H7 (cell line): ENCODE results near the gene PSMD6. TPM values are rescaled to one million over a fixed set of nuclear protein-coding genes. Genes with fewer than 3 reads are reported as not detected.

ENCODE experiments used
- DNase-seq: peaks from one replicate; pipeline ENCODE4 v3.0.0; 2012
- H3K27me3 ChIP-seq: 2 replicates; pipeline ENCODE4 v1.6.0; 2011; ENCODE audit warnings: mild to moderate bottlenecking, low read length; ENCODE audit not compliant: control insufficient read depth, insufficient read depth
- H3K36me3 ChIP-seq: replicated peaks from 2 replicates; pipeline ENCODE4 v1.5.1; 2011; ENCODE audit warnings: low read length; ENCODE audit not compliant: control insufficient read depth, insufficient read depth
- H3K4me3 ChIP-seq: 2 replicates; pipeline ENCODE4 v1.5.1; 2011; ENCODE audit warnings: low read depth, mild to moderate bottlenecking, control low read depth, low read length, moderate library complexity; ENCODE audit not compliant: insufficient read depth
- total RNA-seq: library from RNA; depleted of rRNA; stranded (reverse); fragments of >200 nt; shearing (Covaris generic); gene quantifications from 2 replicates; pipeline ENCODE4 v1.2.3, GENCODE V29; 2014

PSMD6 gene
- total RNA-seq, 1 experiment from 2014 or later = 169 TPM

DNA sequence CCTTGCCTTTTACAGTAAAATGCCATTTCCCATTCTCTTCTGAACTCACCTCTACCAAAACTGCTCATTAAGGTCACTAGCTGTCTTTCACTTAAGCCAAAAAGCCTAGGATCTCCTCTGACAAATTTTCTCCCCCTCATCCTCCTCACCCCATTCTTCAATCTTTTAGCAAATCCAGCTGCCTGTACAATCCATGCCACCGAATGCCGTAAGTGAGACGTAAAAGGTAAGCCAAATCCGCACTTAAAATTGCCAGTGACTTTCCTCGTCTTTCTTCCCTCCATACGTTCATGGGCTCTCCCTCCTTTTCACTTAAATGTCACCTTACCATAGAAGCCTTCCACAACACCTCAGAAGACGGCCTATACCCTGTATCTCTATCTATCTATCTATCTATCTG, 13.8 kb downstream of the PSMD6 start:
- Histone ChIP-seq H3K27me3 (no peaks in the 10 kb centered on the region), H3K4me3 (no peak overlapping the region)

DNA sequence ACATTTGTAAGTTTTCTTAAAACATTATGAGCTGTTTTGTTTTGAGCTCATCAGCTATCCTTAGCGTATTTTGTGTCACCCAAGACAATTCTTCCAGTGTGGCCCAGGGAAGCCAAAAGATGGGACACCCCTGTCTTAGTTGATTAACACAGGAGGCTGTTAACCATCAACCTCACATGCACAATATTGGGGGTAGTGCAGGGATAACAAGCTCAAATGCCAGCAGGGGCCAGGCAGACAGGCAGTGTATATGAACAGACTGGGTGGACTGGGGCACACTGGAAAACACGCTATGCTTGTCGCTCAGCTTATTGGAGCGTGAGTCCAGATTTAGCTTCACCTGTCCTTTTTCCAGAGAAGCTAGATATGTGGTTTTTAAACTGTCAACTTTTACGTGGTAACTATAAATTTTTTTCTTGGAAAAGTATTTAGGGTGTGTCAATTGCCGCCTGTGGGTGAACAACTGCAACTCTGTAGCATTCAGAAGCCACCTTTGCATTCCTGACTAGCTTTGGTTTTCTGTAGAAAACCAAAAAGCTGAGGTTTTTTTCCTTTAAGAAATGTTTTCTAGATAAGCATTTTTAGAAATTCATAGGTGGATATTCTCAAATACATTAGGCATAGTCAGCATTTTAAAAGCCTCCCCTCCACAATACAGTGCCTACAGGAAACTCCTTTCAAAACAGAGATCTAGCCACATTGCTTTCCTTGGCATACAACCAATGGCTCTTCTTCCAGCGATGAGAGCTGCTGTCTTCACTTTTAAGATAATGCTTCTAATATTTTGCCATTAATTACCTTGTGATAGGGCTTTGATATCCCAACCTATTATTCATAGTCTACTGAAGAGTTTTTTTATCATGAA, 14.6 kb downstream of the PSMD6 start:
- Histone ChIP-seq H3K4me3 (no peak overlapping the region), H3K36me3 (peaks cover 22% of the 10 kb centered on the region), H3K27me3 (no peaks in the 10 kb centered on the region)
- no peak for DNase-seq

More for the DNA sequence above, 13.8 kb downstream of the PSMD6 start:
- no peak for DNase-seq
- peaks cover 23% of the 10 kb centered on the region for H3K36me3 ChIP-seq

DNA sequence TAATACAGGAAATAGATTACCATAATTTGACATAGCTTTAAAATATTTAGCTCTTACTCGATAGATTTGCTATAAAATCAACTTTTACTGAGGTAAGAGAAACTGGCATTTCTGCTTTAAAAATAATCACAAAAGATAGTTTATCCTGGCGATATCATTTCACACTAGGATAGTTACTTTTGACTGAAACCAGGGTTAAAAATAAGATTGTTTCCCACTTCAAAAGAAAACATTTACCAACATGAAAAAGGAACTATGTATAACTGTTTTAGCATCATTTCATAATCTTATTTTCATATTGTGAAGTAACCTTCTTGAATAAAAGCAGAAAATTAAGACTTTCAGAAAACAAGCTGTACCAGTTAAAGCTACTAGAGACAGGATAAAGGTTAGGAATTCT, 15.3 kb downstream of the PSMD6 start:
- Histone ChIP-seq H3K4me3 (no peak overlapping the region), H3K36me3 (peaks cover 19% of the 10 kb centered on the region), H3K27me3 (no peaks in the 10 kb centered on the region)
- no peak for DNase-seq

DNA sequence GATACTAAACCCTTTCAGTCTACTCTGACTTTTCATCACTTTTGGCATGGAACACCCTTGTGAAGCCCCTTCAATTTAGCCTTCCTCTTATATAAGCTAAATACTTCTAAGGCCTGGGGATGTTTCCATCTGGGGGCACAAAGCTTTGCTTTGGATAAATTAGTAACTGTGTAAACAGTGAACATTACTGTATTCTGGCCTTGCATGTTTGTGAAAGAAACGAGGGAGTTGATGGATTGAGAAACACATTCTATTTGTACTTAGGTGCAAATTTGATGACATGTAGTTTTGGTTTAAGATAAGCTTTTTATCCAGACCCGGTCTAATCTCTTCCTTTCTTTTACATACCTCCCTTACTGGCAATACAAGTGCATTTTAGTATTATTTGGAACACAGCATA, 19.7 kb downstream of the PSMD6 start:
- H3K36me3 ChIP-seq = peaks cover 7% of the 10 kb centered on the region
- no peaks in the 10 kb centered on the region for H3K27me3 ChIP-seq
- no peak overlapping the region for H3K4me3 ChIP-seq
- no peak for DNase-seq

DNA sequence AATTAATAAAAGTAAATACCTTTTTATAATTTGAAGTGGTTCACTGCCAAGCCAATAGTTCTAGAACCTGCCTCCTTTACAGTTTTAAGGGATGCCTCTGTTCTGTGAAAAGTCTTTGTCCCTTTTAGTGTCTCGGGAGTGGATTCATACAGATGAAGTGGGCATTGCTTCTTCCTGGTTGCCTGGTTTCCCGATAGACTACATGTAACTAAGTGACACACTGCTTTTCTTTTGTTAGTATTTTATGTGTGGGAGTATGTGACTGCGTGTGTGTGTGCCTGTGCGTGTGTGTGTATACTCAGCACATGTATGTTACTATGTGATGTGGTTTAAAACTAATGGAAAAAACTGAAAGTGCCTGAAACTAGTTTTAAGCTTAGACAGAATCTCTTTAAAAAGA, 21.1 kb downstream of the PSMD6 start:
- H3K36me3 ChIP-seq = peaks cover 5% of the 10 kb centered on the region
- H3K4me3 ChIP-seq = no peak overlapping the region
- no peak for DNase-seq
- H3K27me3 ChIP-seq = no peaks in the 10 kb centered on the region

DNA sequence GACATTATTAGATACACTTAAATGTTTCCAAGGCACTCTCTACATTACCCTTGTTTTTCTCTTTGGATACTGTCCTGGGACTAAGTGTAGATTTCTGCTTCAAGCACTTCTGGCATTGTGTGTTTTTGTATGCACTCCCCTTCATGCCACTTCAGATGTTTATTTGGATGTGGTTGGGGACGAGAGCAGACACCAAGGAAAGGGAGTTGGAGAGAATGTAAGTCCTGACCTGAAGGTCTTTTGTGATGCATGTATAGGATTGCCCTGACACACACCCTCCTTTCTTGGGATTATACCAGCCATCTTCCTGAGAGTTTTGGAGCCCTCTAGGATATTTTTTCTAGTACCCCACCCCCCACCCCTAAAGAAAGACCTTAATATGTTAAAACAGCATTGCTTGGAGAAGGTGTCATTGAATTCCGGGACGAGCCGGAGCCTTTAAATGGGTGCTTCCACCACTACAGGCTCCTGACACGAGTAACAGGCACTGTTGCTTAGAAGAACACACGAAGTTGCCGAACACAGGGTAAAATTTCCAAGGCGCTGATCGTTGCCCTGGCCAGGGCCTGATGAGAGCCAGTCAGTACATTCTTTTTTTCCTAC, 22.7 kb downstream of the PSMD6 start:
- DNase-seq = no peak
- Histone ChIP-seq H3K36me3 (peaks cover 7% of the 10 kb centered on the region), H3K4me3 (no peak overlapping the region)

DNA sequence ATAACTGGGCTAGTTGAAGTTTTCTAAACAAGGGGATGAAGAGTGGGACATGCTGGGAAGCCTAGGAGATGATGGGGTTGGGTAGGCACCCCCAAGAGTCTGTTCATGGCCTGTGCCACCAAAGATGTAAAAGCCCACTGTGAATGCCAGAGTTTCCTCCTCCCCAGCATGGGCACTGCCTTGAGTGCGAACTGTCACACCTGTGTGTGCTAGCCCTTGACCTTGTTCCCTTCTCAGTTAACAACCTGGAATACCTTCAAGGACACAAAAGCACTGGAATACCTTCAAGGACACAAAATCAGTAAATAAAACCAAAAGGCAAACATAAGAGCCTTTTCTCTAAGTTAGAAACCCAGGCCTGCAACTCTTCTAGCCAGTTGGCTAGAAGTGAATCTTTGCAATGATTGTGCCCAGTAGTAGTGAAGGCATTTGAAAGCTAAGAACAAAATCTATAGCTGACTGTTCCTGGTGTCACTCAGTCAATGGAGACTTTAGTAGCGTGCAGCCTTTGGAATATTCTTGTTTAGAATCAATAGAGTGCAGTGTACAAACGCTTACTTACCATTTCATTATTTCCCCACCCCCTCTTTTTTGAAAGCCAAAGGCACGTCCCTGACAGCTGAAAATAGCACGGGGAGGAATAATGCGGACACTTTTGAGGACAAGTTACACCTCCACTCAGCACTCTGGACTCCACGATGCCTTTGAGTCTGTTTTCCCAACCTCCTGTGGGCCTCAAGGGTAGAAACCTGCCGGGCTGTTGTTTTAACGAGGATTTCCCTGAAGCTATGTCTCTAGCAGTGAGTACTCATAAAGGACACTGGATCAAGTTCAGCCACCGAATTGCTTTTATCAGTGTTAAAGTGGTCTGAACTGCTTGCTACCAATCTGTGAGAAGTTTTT, 24.2 kb downstream of the PSMD6 start:
- Histone ChIP-seq H3K36me3 (peaks cover 8% of the 10 kb centered on the region), H3K4me3 (no peak overlapping the region), H3K27me3 (no peaks in the 10 kb centered on the region)
- no peak for DNase-seq

More for the DNA sequence above, 22.7 kb downstream of the PSMD6 start:
- no peaks in the 10 kb centered on the region for H3K27me3 ChIP-seq

DNA sequence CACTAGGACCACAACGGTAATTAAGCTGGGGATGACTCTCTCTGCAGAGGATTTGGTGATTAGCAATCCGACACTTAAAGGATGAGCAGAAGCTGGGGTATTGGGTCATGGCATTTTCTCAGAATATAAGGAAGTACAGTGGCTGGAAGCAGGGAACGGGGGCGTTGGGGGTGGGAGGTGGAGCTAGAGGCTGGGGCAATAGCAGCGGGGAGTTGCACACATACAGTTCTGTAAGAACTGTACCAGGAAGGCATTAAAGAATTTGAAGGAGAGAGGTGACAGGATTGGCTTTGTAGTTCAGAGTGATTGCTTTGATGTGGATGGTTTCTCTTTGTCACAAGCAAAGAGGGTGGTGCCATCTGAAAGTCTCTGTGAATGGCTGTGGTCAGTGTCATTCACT, 28.2 kb downstream of the PSMD6 start:
- no peak for DNase-seq
- no peak overlapping the region for H3K4me3 ChIP-seq
- H3K36me3 ChIP-seq = peaks cover 12% of the 10 kb centered on the region
- no peaks in the 10 kb centered on the region for H3K27me3 ChIP-seq

DNA sequence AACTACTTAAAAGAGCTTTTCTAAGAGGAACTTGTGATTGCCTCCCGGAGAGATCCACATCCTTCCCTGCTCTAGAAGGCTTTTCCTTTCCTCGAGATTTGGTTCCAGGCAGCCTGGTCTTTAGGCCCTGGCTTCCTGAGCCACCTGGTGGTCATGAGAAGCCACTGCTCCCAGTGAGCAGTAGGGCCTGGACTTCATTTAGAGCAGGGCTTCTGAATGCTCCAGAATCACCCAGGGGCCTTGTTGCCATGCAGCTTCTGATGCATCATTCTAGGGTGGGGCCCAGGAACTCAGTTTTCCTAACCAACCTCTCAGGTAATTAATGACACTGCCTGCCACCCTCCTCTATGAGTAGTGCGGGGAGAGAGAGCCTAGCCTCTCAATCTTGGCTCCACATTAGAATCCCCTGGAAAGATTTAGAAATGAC, 29.6 kb downstream of the PSMD6 start:
- Histone ChIP-seq H3K27me3 (no peaks in the 10 kb centered on the region), H3K4me3 (no peak overlapping the region), H3K36me3 (peaks cover 14% of the 10 kb centered on the region)
- peak; percentile 80 for DNase-seq

DNA sequence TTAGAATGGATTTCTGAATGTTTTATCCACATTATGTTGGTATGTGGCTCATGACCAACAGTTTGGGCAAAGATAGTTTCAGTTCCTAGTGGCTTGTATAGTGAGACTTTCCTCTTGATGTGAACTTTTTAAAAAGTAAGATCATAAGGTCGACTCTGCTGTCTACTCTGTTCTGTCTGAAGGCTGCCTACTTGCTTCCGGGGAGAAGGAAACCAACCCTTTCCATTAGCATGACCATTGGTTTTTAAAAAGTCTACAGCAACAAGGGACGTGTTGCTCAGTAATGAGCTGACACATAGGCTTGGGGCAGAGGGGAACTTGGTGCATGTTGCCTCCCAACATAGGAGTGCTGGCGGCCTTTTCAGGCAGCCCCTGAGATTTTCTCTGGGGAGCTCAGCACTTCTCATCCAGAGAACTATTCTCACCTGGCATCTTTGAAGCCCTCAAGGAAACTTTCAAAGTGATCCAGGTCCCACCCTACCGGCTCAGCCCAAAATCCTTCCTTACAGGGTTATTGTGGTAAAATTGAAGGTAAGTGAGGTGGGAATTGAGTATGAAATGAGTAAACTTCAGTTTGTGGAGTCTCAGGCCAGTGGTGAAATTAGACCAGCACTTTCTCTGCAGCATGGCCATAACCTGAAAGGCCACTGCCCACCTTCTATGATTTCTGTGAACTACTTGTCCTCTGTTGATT, 30.6 kb downstream of the PSMD6 start:
- peaks cover 14% of the 10 kb centered on the region for H3K36me3 ChIP-seq

DNA sequence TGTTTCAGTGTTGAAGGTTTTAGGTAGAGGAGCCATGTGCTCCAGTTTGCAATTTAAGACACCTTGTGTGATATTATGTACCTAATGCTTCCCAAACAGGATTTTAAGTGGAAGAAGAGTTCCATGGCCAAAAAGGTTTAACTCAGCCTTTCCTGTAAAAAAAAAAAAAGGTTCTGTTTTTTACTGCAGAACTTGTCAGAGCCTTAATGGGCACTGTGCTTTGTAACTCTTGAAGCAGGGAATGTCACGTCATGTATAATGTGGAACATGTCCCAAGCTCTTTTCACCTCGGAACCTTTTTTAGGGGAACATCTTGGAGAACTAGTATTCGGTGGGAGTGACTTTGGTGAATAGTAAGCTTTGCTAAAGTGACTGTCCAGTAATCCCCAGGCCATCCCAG, 31.6 kb downstream of the PSMD6 start:
- DNase-seq = no peak
- peaks cover 14% of the 10 kb centered on the region for H3K36me3 ChIP-seq
- H3K4me3 ChIP-seq = no peak overlapping the region
- H3K27me3 ChIP-seq = no peaks in the 10 kb centered on the region

More for the DNA sequence above, 30.6 kb downstream of the PSMD6 start:
- Histone ChIP-seq H3K27me3 (no peaks in the 10 kb centered on the region), H3K4me3 (no peak overlapping the region)
- peak; percentile 16 for DNase-seq

DNA sequence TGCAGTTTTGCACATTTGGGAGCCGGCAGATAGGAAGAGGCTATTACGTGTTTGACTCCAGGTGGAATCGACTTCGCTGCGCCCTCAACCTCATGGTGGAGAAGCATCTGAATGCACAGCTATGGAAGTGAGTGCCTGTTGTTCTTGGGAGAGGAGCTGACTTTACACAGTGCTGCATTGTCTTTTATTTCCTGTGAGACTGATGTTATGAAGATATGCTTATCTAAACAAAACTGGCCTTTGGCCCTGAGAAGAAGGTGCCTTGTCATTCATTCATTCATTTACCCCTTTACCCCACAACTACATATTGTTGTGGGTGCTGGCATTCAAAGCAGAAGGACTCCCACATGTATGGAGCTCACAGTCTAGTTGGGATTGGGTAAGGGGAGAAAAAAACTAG, 32.6 kb downstream of the PSMD6 start:
- peaks cover 10% of the 10 kb centered on the region for H3K36me3 ChIP-seq
- H3K27me3 ChIP-seq = no peaks in the 10 kb centered on the region
- DNase-seq = no peak
- no peak overlapping the region for H3K4me3 ChIP-seq

DNA sequence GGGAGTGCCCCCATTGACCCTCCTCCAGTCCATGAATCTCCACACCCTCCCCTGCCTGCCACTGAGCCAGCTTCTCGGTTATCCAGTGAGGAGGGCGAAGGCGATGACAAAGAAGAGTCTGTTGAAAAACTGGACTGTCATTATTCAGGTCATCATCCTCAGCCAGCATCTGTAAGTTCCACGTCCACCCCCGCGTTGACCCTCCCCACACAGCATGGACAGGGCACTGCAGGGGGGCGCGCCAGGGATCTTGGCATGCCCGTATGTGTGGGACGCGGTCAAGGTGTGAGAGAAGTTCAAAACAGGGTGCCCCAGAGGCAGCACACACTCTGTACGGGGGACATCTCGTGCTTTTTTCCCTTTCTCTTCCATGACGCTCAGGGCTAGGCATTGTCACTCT, 33.1 kb downstream of the PSMD6 start:
- DNase-seq = no peak
- Histone ChIP-seq H3K4me3 (no peak overlapping the region), H3K27me3 (no peaks in the 10 kb centered on the region), H3K36me3 (peaks cover 7% of the 10 kb centered on the region)

DNA sequence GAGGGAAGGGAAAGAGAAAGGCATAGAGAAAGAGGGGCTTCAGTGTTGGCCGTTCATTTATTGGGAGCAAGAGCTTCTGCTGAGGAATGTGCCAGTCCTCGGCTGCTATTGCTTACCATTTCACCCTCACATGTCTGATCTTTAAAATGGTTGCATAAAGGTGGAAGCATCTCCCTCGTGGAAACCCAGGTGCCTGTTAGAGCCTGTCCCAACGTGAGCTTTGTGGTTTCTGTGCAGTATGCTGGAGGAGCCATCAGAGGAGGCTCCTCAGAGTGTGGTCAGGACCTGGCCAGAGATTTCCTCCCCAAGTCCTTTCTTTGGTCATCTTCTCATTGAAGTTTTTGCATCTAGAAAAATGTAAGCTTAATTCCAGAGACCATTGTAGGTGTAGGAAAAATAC, 34.4 kb downstream of the PSMD6 start:
- Histone ChIP-seq H3K4me3 (no peak overlapping the region), H3K27me3 (no peaks in the 10 kb centered on the region), H3K36me3 (peaks cover 9% of the 10 kb centered on the region)
- DNase-seq = no peak
